DND-41 (cell line): ENCODE data around the gene PTPRE.

Source experiments
- ATAC-seq: fragments of 200-7000 bp; cut with Tn5 transposase; 3 replicates; pipeline ENCODE4 v1.9.1; 2021; ENCODE audit warnings: low read depth; ENCODE audit not compliant: insufficient read depth
- DNase-seq: peaks from one replicate; pipeline ENCODE4 v3.0.0-alpha.2; 2020
- H2AFZ ChIP-seq: 2 replicates; pipeline ENCODE4 v1.6.0; 2012; ENCODE audit warnings: low read depth, low read length
- H3K27ac ChIP-seq: 2 replicates; pipeline ENCODE4 v1.5.1; 2012; ENCODE audit warnings: low read length, inconsistent platforms
- H3K27me3 ChIP-seq: fragments of 200-600 bp; sonication (generic); 2 replicates; pipeline ENCODE4 v1.6.0; 2012; ENCODE audit warnings: low read length, mild to moderate bottlenecking, inconsistent platforms; ENCODE audit not compliant: insufficient read depth, poor library complexity
- H3K36me3 ChIP-seq: 2 replicates; pipeline ENCODE4 v1.5.1; 2012; ENCODE audit warnings: low read length, inconsistent platforms; ENCODE audit not compliant: insufficient read depth
- H3K4me1 ChIP-seq: 2 replicates; pipeline ENCODE4 v1.5.1; 2012; ENCODE audit warnings: mild to moderate bottlenecking, low read length; ENCODE audit not compliant: insufficient read depth
- H3K4me2 ChIP-seq: 2 replicates; pipeline ENCODE4 v1.6.0; 2012; ENCODE audit warnings: mild to moderate bottlenecking, moderate library complexity, low read length, inconsistent platforms; ENCODE audit not compliant: insufficient read depth
- H3K4me3 ChIP-seq, 2 experiments: fragments of 200-600 bp in 1 of 2; shearing (Covaris generic) in 1 of 2; 2 replicates each; pipeline ENCODE4 v1.5.1; 2012 to 2016; ENCODE audit warnings: inconsistent platforms in 2 of 2, low read length in 2 of 2, mild to moderate bottlenecking in 2 of 2, low read depth in 1 of 2, moderate library complexity in 1 of 2
- H3K79me2 ChIP-seq: 2 replicates; pipeline ENCODE4 v1.6.0; 2012; ENCODE audit warnings: low read length, inconsistent platforms; ENCODE audit not compliant: insufficient read depth
- H3K9ac ChIP-seq: 2 replicates; pipeline ENCODE4 v1.6.0; 2012; ENCODE audit warnings: low read depth, mild to moderate bottlenecking, inconsistent platforms, low read length, moderate library complexity
- H3K9me3 ChIP-seq: 2 replicates; pipeline ENCODE4 v1.5.1; 2012; ENCODE audit warnings: low read length, moderate library complexity, mild to moderate bottlenecking, inconsistent platforms; ENCODE audit not compliant: insufficient read depth, severe bottlenecking
- H4K20me1 ChIP-seq: 2 replicates; pipeline ENCODE4 v1.6.0; 2012; ENCODE audit warnings: low read length; ENCODE audit not compliant: insufficient read depth
- CTCF ChIP-seq: IDR thresholded peaks from 2 replicates; pipeline ENCODE4 v1.5.1; 2012; ENCODE audit warnings: borderline replicate concordance, low read length, moderate library complexity, mild to moderate bottlenecking; ENCODE audit not compliant: poor library complexity, severe bottlenecking; ENCODE audit errors: extremely low read depth
- EZH2 ChIP-seq: IDR thresholded peaks from 3 replicates; pipeline ENCODE4 v1.6.1; 2012; ENCODE audit warnings: borderline replicate concordance, low read depth, mild to moderate bottlenecking, moderate library complexity, low read length, inconsistent platforms; ENCODE audit not compliant: severe bottlenecking

The PTPRE gene

GRCh38 chr10:128035557-128035973 is 128.7 kb downstream of the PTPRE start:
- no peak overlapping the region for H2AFZ ChIP-seq
- H3K4me1 ChIP-seq: no peaks in the 10 kb centered on the region
- H3K27ac ChIP-seq: no peak overlapping the region
- no peak overlapping the region for H3K4me2 ChIP-seq
- no peak overlapping the region for H3K9ac ChIP-seq
- no peaks in the 10 kb centered on the region for H4K20me1 ChIP-seq
- H3K4me3 ChIP-seq: no peak overlapping the region
- ATAC-seq: peak; percentile 81
- no peak for TF ChIP-seq EZH2
- TF ChIP-seq CTCF: peak; percentile 92
- no peaks in the 10 kb centered on the region for H3K36me3 ChIP-seq
- no peaks in the 10 kb centered on the region for H3K27me3 ChIP-seq
- no peaks in the 10 kb centered on the region for H3K9me3 ChIP-seq
- H3K79me2 ChIP-seq: no peaks in the 10 kb centered on the region
- DNase-seq: peak; percentile 58

- no peak overlapping the region for H2AFZ ChIP-seq
- no peak for TF ChIP-seq CTCF
- no peak for TF ChIP-seq EZH2
- no peak overlapping the region for H3K27ac ChIP-seq
- no peaks in the 10 kb centered on the region for H3K27me3 ChIP-seq
- no peak for ATAC-seq
- no peaks in the 10 kb centered on the region for H4K20me1 ChIP-seq
- no peaks in the 10 kb centered on the region for H3K9me3 ChIP-seq
- H3K4me1 ChIP-seq: no peaks in the 10 kb centered on the region
- no peak overlapping the region for H3K4me3 ChIP-seq
- no peak overlapping the region for H3K9ac ChIP-seq
- H3K36me3 ChIP-seq: no peaks in the 10 kb centered on the region
- no peak overlapping the region for H3K4me2 ChIP-seq
- H3K79me2 ChIP-seq: no peaks in the 10 kb centered on the region
- DNase-seq: no peak
Measured at GRCh38 chr10:128036011-128036615, 129.2 kb downstream of the PTPRE start.

GRCh38 chr10:128036746-128037543 is 130.0 kb downstream of the PTPRE start:
- no peaks in the 10 kb centered on the region for H3K9me3 ChIP-seq
- H3K27me3 ChIP-seq: no peaks in the 10 kb centered on the region
- no peaks in the 10 kb centered on the region for H3K4me1 ChIP-seq
- no peak overlapping the region for H3K9ac ChIP-seq
- H3K36me3 ChIP-seq: no peaks in the 10 kb centered on the region
- ATAC-seq: no peak
- DNase-seq: no peak
- no peak overlapping the region for H3K27ac ChIP-seq
- H3K79me2 ChIP-seq: no peaks in the 10 kb centered on the region
- no peak overlapping the region for H3K4me2 ChIP-seq
- TF ChIP-seq CTCF (no peak), EZH2 (no peak)
- H4K20me1 ChIP-seq: no peaks in the 10 kb centered on the region
- no peak overlapping the region for H2AFZ ChIP-seq
- no peak overlapping the region for H3K4me3 ChIP-seq
